BLaER1 treated with 17β-estradiol and CSF1 and Interleukin-3, amounts not matched to agents 10 nM and 100 nM (cell line): ENCODE results near the gene PIMREG.

Source experiments
- H3K27ac ChIP-seq, 11 experiments: shearing (Covaris generic); formaldehyde crosslinking; 2 replicates each; pipeline ENCODE4 v1.8.1; 2022
- H3K27me3 ChIP-seq, 11 experiments: shearing (Covaris generic); formaldehyde crosslinking; 2 replicates each; pipeline ENCODE4 v1.8.1; 2022
- H3K36me3 ChIP-seq, 11 experiments: shearing (Covaris generic); formaldehyde crosslinking; 2 replicates each; pipeline ENCODE4 v1.8.1; 2022
- H3K4me1 ChIP-seq, 10 experiments: shearing (Covaris generic); formaldehyde crosslinking; 2 replicates each; pipeline ENCODE4 v1.8.1; 2022
- H3K4me2 ChIP-seq, 11 experiments: shearing (Covaris generic); formaldehyde crosslinking; 2 replicates each; pipeline ENCODE4 v1.8.1; 2022
- H3K4me3 ChIP-seq, 10 experiments: shearing (Covaris generic); formaldehyde crosslinking; 2 replicates each; pipeline ENCODE4 v1.8.1; 2022
- H3K9ac ChIP-seq, 11 experiments: shearing (Covaris generic); formaldehyde crosslinking; 2 replicates each; pipeline ENCODE4 v1.8.1; 2022
- H3K9me3 ChIP-seq, 11 experiments: shearing (Covaris generic); formaldehyde crosslinking; replicated peaks in 1 of 11; 2 replicates each; pipeline ENCODE4 v1.8.1; 2022
- H4K20me1 ChIP-seq, 11 experiments: shearing (Covaris generic); formaldehyde crosslinking; 2 replicates each; pipeline ENCODE4 v1.8.1; 2022
- Cebpa-rat ChIP-seq, 11 experiments: shearing (Covaris generic); IDR thresholded peaks; 2 replicates each; pipeline ENCODE4 v1.8.1; 2022

PIMREG gene

GRCh38 chr17:6444571-6445335 is 498 bp downstream of the PIMREG start:
- H3K4me3 ChIP-seq = peak overlapping the region; percentile 60 to 82 (median 68)
- H3K27ac ChIP-seq = peak overlapping the region in 9 of 11 experiments; percentile 17 to 99 (median 94); a peak in 12 of 22 replicates
- TF ChIP-seq Cebpa-rat (IDR thresholded peaks at IDR 0.05) = no peak
- peak overlapping the region; percentile 38 to 95 (median 87); a peak in 20 of 22 replicates for H3K9ac ChIP-seq
- H4K20me1 ChIP-seq = peaks cover 0 to 40% (median 8%) of the 10 kb centered on the region in 11 experiments; a peak in 12 of 22 replicates
- no peaks in the 10 kb centered on the region for H3K9me3 ChIP-seq
- peak overlapping the region; percentile 85 to 100 (median 94) for H3K4me2 ChIP-seq
- peaks cover 0 to 47% (median 43%) of the 10 kb centered on the region in 11 experiments; a peak in 18 of 22 replicates for H3K36me3 ChIP-seq
- peaks cover 11 to 38% (median 27%) of the 10 kb centered on the region in 10 experiments for H3K4me1 ChIP-seq
- H3K27me3 ChIP-seq = no peaks in the 10 kb centered on the region

- no peak overlapping the region for H3K9ac ChIP-seq
- H3K4me3 ChIP-seq = no peak overlapping the region
- no peak for TF ChIP-seq Cebpa-rat (IDR thresholded peaks at IDR 0.05)
- no peak overlapping the region for H3K27ac ChIP-seq
- H3K4me2 ChIP-seq = no peak overlapping the region
- H3K27me3 ChIP-seq = 0 out of 22 replicates have a peak, but pooled peaks cover 0 to 6% (median 0%) of the 10 kb centered on the region in 11 experiments
- H3K4me1 ChIP-seq = peaks cover 11 to 57% (median 44%) of the 10 kb centered on the region in 10 experiments
- H3K36me3 ChIP-seq = peaks cover 0 to 54% (median 48%) of the 10 kb centered on the region in 11 experiments; a peak in 18 of 22 replicates
- H4K20me1 ChIP-seq = peaks cover 0 to 52% (median 17%) of the 10 kb centered on the region in 11 experiments; a peak in 14 of 22 replicates
- H3K9me3 ChIP-seq = no peaks in the 10 kb centered on the region
Measured at GRCh38 chr17:6446516-6447100, 2.4 kb downstream of the PIMREG start.

GRCh38 chr17:6448473-6448872 is 4.2 kb downstream of the PIMREG start:
- Histone ChIP-seq H3K4me2 (no peak overlapping the region), H3K9ac (no peak overlapping the region), H4K20me1 (peaks cover 0 to 71% (median 26%) of the 10 kb centered on the region in 11 experiments; a peak in 14 of 22 replicates), H3K9me3 (no peaks in the 10 kb centered on the region), H3K27ac (no peak overlapping the region), H3K4me1 (peaks cover 8 to 71% (median 58%) of the 10 kb centered on the region in 10 experiments), H3K27me3 (peaks cover 0 to 10% (median 0%) of the 10 kb centered on the region in 11 experiments; a peak in 3 of 22 replicates), H3K4me3 (no peak overlapping the region), H3K36me3 (peaks cover 0 to 54% (median 48%) of the 10 kb centered on the region in 11 experiments; a peak in 18 of 22 replicates)
- no peak for TF ChIP-seq Cebpa-rat (IDR thresholded peaks at IDR 0.05)

- Histone ChIP-seq H3K27ac (no peak overlapping the region), H3K9ac (no peak overlapping the region; a peak in 1 of 22 replicates), H3K4me2 (peak overlapping the region in 6 of 11 experiments; percentile 4 to 67 (median 55); a peak in 5 of 22 replicates), H3K4me3 (no peak overlapping the region), H4K20me1 (peaks cover 0 to 79% (median 33%) of the 10 kb centered on the region in 11 experiments; a peak in 15 of 22 replicates), H3K27me3 (peaks cover 0 to 18% (median 0%) of the 10 kb centered on the region in 11 experiments; a peak in 5 of 22 replicates), H3K4me1 (peaks cover 9 to 75% (median 65%) of the 10 kb centered on the region in 10 experiments), H3K9me3 (no peaks in the 10 kb centered on the region), H3K36me3 (peaks cover 0 to 54% (median 48%) of the 10 kb centered on the region in 11 experiments; a peak in 18 of 22 replicates)
- no peak for TF ChIP-seq Cebpa-rat (IDR thresholded peaks at IDR 0.05)
Measured at GRCh38 chr17:6449307-6449706, 5.1 kb downstream of the PIMREG start.

GRCh38 chr17:6450926-6451832 is 6.9 kb downstream of the PIMREG start:
- Histone ChIP-seq H3K27me3 (peaks cover 0 to 33% (median 5%) of the 10 kb centered on the region in 11 experiments; a peak in 11 of 22 replicates), H3K4me3 (no peak overlapping the region), H3K4me2 (peak overlapping the region in 9 of 11 experiments; percentile 22 to 67 (median 52); a peak in 18 of 22 replicates), H3K27ac (peak overlapping the region in 2 of 11 experiments; percentile 13 to 38; a peak in 2 of 22 replicates), H3K36me3 (peaks cover 0 to 44% (median 41%) of the 10 kb centered on the region in 11 experiments; a peak in 18 of 22 replicates), H3K9ac (no peak overlapping the region; a peak in 1 of 22 replicates), H4K20me1 (peaks cover 0 to 80% (median 30%) of the 10 kb centered on the region in 11 experiments; a peak in 15 of 22 replicates), H3K4me1 (peaks cover 11 to 73% (median 64%) of the 10 kb centered on the region in 10 experiments; a peak in 19 of 20 replicates), H3K9me3 (no peaks in the 10 kb centered on the region)
- no peak for TF ChIP-seq Cebpa-rat (IDR thresholded peaks at IDR 0.05)

DNA sequence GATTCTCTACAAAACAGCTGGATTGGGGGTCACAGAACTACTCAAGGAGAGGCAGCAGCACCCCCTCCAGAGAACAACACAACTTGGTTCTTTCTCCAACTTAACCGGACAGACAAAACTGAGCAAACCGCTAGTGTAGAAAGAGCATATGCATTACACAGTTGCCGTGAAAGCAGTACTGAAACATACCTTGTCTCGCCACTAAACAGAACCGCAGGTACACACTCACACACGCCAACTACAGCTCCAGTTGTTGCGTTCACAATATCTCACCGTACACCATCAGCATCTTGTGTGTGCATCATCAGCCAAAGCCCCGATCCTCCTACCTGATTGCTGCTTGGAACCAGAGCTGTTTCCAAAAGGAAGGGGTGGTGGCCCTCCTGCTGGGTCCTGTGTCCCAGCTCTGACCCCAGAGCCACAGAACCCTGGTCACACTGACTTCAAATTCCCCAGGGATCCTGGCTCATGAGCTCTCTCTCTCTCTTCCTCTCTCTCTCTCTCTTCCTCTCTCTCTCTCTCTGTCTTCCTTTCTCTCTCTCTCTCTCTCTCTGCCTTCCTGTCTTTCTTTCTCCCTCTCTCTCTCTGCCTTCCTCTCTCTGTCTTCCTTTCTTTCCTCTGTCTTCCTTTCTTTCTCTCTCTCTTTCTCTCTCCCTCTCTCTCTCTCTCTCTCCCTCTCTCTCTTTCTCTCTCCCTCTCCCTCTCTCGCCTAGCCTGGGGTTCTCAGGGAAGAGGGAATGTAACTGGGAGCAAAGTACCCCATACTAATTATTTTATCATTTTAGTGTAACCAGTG is 8.4 kb downstream of the PIMREG start:
- Histone ChIP-seq H3K9ac (peak overlapping the region in 1 of 11 experiments; percentile 10; a peak in 1 of 22 replicates), H3K27me3 (peaks cover 0 to 37% (median 5%) of the 10 kb centered on the region in 11 experiments; a peak in 11 of 22 replicates), H3K4me3 (no peak overlapping the region), H3K4me2 (peak overlapping the region in 9 of 11 experiments; percentile 46 to 68 (median 61); a peak in 18 of 22 replicates), H4K20me1 (peaks cover 0 to 65% (median 30%) of the 10 kb centered on the region in 11 experiments; a peak in 15 of 22 replicates), H3K4me1 (peaks cover 26 to 83% (median 74%) of the 10 kb centered on the region in 10 experiments), H3K9me3 (no peaks in the 10 kb centered on the region), H3K36me3 (peaks cover 0 to 29% (median 26%) of the 10 kb centered on the region in 11 experiments; a peak in 18 of 22 replicates), H3K27ac (no peak overlapping the region)
- TF ChIP-seq Cebpa-rat (IDR thresholded peaks at IDR 0.05) = no peak

DNA sequence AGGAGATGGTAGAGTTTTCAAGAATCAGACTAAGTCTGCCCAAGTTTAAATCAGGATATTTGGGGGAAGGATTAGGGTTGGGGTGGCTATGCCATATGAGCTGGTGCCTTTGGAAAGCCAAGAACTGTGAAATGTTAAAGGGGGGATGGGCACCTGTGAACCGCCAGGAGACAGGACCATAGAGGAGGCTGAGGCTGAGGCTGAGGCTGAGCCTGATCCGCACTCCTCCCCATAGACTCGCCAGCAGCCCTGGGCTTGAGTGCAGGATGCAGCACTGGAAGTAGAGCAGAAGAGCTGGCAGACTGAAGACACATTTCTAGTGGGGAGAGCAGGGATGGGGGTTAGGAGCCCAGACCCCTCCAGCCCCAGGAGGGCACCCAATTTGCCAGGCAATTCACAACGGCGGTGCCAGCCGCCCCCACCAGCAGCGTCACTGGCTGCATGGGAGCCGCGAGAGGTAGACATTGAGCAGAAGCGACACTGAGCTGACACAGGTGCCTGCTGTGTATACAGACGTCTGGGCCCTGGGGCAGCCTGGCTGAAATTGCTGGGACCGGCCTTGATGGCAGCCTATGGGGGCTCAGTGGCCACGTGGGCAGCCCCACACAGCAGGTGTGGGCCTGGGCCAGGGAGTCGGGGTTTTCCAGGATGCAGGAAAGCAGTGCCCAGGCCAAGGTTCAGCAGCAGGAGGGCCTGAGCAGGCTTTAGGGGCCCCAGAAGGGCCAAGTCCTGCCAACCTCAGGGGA is 9.2 kb downstream of the PIMREG start:
- Histone ChIP-seq H3K9ac (peak overlapping the region in 2 of 11 experiments; percentile 10; a peak in 2 of 22 replicates), H3K4me2 (peak overlapping the region in 9 of 11 experiments; percentile 46 to 68 (median 61); a peak in 17 of 22 replicates), H3K27me3 (peaks cover 0 to 37% (median 5%) of the 10 kb centered on the region in 11 experiments; a peak in 11 of 22 replicates), H3K4me1 (peaks cover 26 to 83% (median 74%) of the 10 kb centered on the region in 10 experiments), H3K36me3 (peaks cover 0 to 22% (median 18%) of the 10 kb centered on the region in 11 experiments; a peak in 18 of 22 replicates), H4K20me1 (peaks cover 0 to 59% (median 30%) of the 10 kb centered on the region in 11 experiments; a peak in 15 of 22 replicates), H3K27ac (no peak overlapping the region), H3K4me3 (no peak overlapping the region), H3K9me3 (no peaks in the 10 kb centered on the region)
- no peak for TF ChIP-seq Cebpa-rat (IDR thresholded peaks at IDR 0.05)
